Umbilical cord (tissue), 2 donors: ENCODE measurements around the gene POLR3GL. TPM values are rescaled to one million over a fixed set of nuclear protein-coding genes. Genes with fewer than 3 reads are reported as not detected.
"Not testable (repeated sequence)": the region's sequence is repeated elsewhere in the genome, so short reads cannot be mapped to it uniquely, and the experiment has no call there.

Experiments
- DNase-seq: peaks from one replicate; pipeline ENCODE4 v3.0.0-alpha.2; 2015; ENCODE audit warnings: low spot score
- total RNA-seq: library from RNA; depleted of rRNA; stranded (reverse); fragments of >200 nt; gene quantifications from one replicate; pipeline ENCODE4 v1.2.3, GENCODE V29; 2014; ENCODE audit warnings: low replicate concordance; ENCODE audit not compliant: insufficient read depth

The POLR3GL gene
- total RNA-seq, 1 donor from 2014 or later, result 5.5 TPM

GRCh38 chr1:146019231-146020057 is 55.0 kb downstream of the POLR3GL start:
- DNase-seq, result no peak

- no peak for DNase-seq
These were observed 55.9 kb downstream of the POLR3GL start for GRCh38 chr1:146020058-146021049.

- DNase-seq, result no peak
These were observed 56.6 kb downstream of the POLR3GL start for GRCh38 chr1:146021050-146021445.

- no peak for DNase-seq
These were observed 57.3 kb downstream of the POLR3GL start, which contains the start of gene HJV for GRCh38 chr1:146021622-146022402. TSS of gene HJV (minus strand) at chr1:146021735. CDS start at chr1:146020231, 1,504 bp downstream.

DNA sequence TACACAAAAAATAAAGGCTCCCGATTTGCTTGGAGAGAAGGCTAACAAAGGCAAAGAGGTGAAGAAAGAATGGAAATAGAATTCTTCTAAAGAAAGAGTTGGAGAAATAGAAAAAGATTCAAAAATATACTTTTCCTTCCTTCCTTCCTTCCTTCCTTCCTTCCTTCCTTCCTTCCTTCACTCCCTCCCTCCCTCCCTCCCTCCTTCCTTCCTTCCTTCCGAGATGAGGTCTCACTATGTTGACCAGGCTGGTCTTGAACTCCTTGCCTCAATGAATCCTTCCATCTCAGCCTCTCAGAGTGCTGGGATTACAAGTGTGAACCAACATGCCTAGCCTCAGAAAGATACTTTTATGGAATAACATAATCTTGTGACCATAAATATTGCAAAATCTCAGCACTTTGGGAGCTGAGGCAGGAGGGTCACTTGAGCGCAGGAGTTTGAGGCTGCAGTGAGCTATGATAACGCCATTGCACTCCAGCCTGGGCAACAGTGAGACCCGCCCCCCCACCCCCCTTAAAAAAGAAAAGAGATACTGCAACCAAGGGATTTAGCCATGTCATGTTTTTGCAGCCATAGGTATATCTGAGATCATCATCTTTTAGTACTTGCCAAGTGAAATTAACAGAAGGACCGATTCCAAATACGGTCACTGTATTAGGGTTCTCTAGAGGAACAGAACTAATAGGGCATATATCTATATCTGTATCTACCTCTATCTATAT is 58.1 kb downstream of the POLR3GL start:
- no peak for DNase-seq

DNA sequence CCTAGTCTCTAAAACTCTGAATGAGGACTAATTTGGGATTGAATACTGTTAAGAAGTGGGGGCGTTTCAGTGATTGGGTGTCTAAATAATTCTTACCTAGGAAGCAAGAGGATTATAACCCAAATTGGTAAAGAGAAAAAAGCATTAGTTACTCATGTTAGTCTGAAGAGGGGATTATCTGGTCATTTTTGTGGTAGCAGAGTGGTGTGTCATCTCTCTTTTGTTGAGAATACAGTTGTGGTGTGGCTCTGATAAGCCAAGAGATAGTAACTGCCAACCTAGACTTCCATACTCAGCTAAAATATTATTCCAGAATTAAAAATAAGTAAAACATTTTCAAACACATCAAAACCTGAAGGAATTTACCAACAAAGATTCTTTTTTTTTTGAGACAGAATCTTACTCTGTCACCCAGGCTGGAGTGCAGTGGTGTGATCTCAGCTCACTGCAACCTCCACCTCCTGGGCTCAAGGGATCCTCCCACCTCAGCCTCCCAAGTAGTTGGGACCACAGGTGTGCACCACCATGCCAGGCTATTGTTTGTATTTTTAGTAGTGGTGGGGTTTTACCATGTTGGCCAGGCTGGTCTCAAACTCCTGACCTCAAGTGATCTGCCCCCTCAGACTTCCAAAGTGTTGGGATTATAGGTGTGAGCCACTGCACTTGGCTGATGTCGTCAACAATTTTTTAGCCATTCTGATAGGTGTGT is 61.5 kb downstream of the POLR3GL start:
- not testable (repeated sequence) for DNase-seq

DNA sequence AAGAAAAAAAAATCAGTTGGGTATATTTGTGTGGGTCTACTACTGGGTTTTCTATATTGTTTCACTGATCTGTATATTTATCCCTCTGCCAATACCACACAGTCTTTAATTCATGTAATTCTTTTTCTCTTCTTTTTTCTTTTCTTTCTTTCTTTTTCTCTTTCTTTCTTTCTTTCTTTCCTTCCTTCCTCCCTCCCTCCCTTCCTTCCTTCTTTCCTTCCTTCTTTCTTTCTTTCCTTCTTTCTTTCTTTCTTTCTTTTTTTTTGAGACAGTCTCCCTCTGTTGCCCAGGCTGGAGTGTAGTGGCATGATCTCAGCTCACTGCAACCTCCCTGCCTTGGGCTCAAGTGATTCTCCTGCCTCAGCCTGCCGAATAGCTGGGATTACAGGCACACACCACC is 62.2 kb downstream of the POLR3GL start:
- not testable (repeated sequence) for DNase-seq

Other genes with a start within 250 kb of the POLR3GL start
- gene CD160, start 245.2 kb upstream of the POLR3GL start, total RNA-seq, result 6.5 TPM
- 29.9 TPM for gene RNF115, start 140.6 kb upstream of the POLR3GL start, total RNA-seq
- 23.1 TPM for gene POLR3C, start 140.5 kb upstream of the POLR3GL start, total RNA-seq
- gene NUDT17, start 119.1 kb upstream of the POLR3GL start, total RNA-seq, result 4.3 TPM
- gene PIAS3, start 105.6 kb upstream of the POLR3GL start, total RNA-seq, result 10.6 TPM
- gene ANKRD35, start 78.8 kb upstream of the POLR3GL start, total RNA-seq, result 0.72 TPM
- 10.6 TPM for gene ITGA10, start 54.6 kb upstream of the POLR3GL start, total RNA-seq
- gene PEX11B, start 46.0 kb upstream of the POLR3GL start, total RNA-seq, result 34.9 TPM
- gene RBM8A, start 37.2 kb upstream of the POLR3GL start, total RNA-seq, result 106 TPM
- 31.5 TPM for gene LIX1L, start 6.7 kb upstream of the POLR3GL start, total RNA-seq
- gene ANKRD34A, start 115 bp upstream of the POLR3GL start, total RNA-seq, result not detected
- 547 TPM for gene TXNIP, start 31.9 kb downstream of the POLR3GL start, total RNA-seq
- gene HJV, start 57.0 kb downstream of the POLR3GL start, total RNA-seq, result not detected
- gene NBPF10, start 180.1 kb downstream of the POLR3GL start, total RNA-seq, result 0.24 TPM